HG03060 (cell line): Measurements from ENCODE around the gene LRP4.
"Not testable (repeated sequence)": the region's sequence is repeated elsewhere in the genome, so short reads cannot be mapped to it uniquely, and the experiment has no call there.

Experiments
- ATAC-seq: cut with Tn5 transposase; IDR thresholded peaks from one replicate; pipeline ENCODE4 v1.9.1; 2021; ENCODE audit warnings: low read depth, moderate number of reproducible peaks; ENCODE audit not compliant: unreplicated experiment

LRP4 gene, protein sequence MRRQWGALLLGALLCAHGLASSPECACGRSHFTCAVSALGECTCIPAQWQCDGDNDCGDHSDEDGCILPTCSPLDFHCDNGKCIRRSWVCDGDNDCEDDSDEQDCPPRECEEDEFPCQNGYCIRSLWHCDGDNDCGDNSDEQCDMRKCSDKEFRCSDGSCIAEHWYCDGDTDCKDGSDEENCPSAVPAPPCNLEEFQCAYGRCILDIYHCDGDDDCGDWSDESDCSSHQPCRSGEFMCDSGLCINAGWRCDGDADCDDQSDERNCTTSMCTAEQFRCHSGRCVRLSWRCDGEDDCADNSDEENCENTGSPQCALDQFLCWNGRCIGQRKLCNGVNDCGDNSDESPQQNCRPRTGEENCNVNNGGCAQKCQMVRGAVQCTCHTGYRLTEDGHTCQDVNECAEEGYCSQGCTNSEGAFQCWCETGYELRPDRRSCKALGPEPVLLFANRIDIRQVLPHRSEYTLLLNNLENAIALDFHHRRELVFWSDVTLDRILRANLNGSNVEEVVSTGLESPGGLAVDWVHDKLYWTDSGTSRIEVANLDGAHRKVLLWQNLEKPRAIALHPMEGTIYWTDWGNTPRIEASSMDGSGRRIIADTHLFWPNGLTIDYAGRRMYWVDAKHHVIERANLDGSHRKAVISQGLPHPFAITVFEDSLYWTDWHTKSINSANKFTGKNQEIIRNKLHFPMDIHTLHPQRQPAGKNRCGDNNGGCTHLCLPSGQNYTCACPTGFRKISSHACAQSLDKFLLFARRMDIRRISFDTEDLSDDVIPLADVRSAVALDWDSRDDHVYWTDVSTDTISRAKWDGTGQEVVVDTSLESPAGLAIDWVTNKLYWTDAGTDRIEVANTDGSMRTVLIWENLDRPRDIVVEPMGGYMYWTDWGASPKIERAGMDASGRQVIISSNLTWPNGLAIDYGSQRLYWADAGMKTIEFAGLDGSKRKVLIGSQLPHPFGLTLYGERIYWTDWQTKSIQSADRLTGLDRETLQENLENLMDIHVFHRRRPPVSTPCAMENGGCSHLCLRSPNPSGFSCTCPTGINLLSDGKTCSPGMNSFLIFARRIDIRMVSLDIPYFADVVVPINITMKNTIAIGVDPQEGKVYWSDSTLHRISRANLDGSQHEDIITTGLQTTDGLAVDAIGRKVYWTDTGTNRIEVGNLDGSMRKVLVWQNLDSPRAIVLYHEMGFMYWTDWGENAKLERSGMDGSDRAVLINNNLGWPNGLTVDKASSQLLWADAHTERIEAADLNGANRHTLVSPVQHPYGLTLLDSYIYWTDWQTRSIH (N-terminal part only)

DNA sequence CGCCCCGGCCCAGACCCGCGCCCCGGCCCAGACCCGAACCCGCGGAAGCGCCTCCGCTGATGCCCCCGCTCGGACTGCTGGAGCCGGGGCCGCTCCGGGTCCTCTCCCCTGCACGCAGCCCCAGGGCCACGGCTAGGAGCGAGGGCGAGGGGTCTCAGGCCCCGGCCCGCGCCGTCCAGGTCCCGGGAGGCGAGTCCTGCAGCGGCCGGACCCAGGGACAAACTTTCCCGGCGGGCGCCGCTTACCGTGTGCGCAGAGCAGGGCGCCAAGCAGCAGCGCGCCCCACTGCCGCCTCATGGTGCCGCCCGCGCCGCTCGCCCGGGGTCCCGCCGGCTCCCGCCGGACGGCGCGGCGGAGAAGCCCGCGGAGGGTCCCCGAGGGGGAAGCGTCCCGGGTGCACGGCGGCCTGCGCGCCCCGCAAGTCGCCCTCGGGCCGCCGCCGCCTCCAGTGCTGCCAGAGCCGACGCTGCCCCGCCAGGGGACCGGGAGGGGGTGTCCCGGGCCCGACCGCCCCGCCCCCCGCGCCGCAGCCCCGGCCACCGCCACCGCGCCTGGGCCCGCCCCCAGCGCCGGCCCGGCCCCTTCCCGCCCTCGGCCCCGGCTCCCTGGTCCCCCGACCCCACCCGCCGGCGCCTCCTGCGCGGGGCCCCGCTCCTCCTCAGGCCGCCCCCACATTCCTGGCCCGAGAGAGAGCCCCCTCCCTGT is at the start of gene LRP4:
TSS of gene LRP4 (minus strand) at position 468 of the 705 bp plus-strand sequence. CDS start at position 297, 171 bp downstream.
- no peak for ATAC-seq

DNA sequence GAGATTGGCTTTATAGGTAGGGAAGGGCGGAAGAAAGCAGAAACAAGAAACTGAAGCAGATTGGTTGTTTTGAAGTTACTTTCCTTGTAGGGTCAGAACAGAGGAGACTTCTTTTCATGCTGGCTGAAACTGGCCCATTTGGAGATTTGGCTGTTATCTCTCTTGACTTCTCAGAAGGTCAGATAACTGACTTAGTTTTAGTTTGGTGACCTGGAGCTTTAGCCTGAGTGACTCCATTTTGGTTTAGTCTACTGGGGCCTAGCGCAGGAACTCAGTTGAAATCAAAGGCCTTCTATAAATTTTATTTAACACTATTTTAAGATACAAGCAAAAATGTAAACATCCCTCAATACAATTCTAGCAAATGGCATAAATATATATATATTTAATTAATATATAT is 49.6 kb upstream of the LRP4 start:
- no peak for ATAC-seq

DNA sequence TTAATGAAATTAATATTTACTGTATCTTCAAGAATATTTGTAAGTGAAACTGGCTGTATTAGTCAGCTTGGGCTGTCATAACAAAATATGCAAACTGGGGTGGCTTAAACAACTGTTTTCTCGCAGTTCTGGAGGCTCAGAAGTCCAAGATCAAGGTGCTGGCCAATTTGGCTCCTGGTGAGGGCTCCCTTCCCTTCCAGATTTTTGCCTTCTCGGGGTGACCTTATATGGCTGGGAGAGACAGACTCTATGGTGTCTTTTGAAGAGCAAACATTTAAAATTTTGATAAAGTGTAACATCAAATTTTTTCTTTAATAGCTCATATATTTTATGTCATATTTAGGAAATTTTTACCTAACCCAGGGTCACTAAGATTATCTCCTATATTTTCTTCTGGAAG is 48.4 kb upstream of the LRP4 start:
- ATAC-seq: no peak

DNA sequence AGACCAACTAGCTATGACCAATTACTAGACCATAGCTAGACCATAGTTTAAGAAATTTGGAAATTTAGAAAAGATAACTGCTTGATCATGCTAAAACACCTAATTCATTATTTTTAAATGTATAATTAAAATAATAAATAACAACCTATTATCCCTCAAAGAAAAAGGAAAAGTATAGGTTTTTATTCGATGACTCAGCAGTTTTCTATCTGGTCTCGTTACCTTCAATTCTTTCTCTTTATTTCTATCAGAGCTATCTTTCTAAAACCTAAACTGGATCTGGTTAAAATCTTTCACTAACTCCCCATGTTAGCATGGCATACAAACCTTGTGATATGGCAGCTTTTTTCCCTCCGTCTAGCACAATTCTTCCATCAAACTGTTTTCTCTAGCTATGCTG is 45.5 kb upstream of the LRP4 start:
- ATAC-seq: no peak

DNA sequence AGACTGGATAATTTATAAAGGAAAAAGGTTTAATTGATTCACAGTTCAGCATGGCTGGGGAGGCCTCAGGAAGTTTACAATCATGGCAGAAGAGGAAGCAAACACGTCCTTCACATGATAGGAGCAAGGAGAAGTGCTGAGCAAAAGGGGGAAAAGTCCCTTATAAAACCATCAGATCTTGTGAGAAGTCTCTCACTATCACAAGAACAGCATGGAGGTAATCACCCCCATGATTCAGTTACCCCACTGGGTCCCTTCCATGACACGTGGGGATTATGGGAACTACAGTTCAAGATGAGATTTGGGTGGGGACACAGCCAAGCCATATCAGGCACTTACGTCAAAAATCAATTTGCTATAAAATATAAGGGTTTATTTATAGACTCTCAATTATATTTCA is 43.5 kb upstream of the LRP4 start:
- ATAC-seq: not testable (repeated sequence)

DNA sequence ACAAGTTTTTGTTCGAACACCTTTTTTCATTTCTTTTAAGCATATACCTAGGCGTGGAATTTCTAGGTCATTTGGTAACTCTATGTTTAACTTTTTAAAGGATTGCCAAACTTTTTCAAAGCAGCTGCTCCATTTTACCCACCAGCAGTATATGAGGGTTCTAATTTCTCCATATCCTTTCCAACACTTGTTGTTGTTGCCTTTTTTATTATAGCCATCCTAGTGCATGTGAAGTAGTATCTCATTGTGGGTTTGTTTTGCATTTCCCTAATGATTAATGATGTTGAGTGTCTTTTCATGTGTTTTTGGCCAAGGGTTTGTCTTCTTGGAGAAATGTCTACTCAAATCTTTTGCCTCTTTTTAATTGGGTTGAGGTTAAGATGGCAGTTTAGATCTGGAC is 42.7 kb upstream of the LRP4 start:
- no peak for ATAC-seq

DNA sequence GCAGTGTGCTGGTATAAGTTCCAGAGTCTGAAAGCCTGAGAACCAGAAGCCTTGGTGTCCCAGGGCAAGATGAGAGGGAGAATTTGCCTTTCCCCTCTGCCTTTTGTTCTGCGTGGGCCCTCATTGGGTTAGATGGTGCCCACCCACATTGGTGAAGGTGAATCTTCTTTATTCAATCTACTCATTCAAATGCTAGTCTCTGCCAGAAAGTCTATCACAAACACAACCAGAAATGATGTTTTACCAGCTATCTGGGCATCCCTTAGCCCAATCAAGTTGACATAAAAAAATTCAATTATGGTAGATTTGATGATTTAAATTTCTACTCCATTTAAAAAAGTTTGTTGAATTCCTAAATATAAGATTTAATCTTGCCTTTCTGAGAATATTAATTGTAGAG is 40.4 kb upstream of the LRP4 start:
- no peak for ATAC-seq

DNA sequence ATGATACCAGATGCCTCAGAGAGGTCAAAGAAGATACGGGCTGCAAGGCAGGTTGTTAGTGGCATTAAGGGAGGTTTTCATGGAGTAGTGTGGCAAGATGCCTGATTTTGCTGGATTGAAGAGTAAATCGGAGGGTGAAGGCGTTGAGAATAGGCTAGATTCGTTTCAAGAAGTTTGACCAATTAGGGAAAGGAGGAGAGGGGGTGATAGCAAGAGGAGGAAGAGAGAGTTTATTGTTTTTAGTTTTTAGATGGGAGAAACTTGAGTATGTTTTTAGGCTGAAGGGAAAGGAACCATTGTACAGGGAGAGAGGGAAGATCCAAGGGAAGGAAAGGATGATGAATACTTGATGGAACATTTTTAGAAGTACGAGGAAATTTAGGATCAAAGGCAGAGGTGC is 34.7 kb upstream of the LRP4 start:
- ATAC-seq: no peak

DNA sequence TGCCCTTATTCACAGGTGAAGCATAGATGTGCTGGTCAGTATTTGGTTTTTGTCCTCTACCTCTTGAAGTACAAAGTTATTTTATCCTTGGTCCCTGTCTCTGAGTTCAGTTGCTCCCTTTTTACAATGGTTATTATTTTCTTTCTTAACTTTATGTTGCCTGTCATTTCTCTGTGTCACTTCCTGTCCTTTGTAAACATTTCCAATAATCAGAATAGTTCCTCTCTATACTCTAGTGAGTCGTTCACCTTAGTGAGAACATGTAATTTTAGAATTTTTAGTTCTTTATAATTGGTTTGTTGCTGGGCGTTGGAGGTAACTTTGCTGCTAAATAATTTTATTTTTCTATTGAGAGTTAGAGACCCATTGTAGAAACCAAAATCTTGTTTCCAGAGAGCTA is 34.2 kb upstream of the LRP4 start:
- ATAC-seq: no peak

DNA sequence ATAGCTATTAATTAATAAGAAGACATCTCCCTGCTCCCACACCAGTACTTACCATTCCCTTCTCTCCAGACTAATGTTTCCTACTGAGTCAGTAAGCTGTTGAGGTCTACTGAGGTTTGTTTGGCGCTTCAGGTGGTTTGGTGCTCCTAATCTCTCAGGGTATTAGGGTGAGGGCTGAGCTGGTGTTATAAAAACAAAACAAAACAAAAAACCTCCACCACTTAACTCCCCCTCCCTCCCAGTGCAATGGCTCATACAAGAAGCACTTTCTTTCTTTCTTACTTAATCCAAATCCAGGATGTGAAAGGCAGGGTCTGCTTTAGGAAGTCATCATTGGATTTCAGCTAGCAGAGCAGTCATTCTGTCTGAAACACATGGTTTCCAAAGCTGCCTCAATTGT is 33.5 kb upstream of the LRP4 start:
- no peak for ATAC-seq

DNA sequence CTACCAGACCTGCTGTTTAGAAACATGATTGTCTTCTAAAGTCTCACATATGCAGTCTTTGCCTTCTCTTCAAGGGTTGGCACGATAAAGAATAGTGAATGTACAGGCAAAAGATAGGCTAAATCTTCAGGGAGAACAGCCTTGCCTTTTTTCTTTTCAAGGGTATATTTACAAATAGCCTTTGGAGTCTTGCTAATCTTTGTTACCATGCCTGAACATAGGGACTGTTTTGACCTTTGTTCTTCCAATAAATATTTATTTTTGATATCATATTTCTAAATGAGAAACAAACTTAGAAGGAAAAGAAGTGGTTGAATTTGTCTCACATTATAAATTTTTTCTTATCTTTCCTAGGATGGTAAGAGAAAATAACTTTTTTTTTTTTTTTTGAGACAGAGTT is 30.9 kb upstream of the LRP4 start:
- no peak for ATAC-seq

DNA sequence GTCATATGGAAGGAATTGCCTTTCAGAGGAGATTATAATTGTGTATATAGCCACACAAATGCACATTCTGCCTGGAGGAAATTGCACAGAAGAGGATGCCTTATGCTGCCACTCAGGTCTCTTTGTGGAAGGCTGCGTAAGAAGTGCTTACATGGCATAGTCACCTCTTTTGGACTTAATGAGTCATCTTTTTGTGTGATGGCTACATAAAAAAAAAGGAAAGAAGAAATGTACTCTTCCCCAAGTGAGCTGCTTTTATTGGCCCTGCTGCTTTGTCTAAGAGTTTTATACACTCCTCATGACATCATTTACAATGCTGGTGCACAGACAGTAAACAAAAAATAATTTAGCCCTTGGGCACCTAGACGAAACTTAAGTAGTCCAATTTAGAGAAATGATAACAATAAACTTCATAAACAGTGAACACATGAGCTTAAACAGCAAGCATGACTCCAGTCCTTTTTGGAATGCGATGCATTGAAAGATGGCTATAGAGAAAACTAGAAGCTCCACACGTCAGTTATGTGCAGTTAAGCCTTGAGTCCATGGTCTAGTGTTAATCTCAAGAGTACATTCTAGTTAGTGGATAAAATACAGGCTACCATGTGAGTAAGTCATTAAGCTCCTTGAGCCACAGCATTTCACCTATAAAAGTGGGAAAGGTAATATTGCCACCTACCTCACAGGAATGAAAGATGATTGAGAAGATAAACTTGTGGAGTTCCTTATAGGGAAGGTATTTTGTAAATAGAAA is 30.2 kb upstream of the LRP4 start:
- ATAC-seq: no peak

DNA sequence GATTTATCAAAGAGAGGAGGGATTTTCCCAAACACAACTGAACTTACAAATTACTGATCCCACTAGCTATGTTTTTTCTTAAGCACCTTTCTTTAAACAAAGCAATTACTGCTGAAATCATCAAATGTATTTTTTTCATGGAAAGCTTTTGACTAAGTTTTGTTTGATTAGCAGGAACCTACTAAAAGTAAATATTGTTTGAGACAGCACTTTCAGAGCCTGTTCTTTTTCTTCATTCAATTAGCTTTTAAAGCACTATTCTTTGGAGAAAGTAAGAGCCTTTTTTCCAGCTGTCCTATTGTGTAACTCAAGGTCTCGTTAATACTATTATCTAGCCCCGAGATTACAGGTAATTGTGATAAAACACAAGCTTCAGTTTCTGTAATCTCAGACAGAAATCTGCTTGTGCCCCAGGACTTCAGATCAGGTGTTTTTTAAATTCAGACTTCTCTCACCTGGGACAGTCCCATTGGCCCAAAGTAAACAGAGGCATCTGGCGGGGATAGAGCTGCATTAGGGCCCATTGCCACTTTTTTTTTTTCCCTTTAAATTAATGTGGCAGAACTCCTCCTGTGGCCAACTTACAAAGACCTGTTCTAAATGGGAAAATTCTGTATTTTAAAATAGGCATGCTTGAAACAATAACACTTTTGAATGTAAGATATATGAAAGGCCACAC is 29.2 kb upstream of the LRP4 start:
- no peak for ATAC-seq

DNA sequence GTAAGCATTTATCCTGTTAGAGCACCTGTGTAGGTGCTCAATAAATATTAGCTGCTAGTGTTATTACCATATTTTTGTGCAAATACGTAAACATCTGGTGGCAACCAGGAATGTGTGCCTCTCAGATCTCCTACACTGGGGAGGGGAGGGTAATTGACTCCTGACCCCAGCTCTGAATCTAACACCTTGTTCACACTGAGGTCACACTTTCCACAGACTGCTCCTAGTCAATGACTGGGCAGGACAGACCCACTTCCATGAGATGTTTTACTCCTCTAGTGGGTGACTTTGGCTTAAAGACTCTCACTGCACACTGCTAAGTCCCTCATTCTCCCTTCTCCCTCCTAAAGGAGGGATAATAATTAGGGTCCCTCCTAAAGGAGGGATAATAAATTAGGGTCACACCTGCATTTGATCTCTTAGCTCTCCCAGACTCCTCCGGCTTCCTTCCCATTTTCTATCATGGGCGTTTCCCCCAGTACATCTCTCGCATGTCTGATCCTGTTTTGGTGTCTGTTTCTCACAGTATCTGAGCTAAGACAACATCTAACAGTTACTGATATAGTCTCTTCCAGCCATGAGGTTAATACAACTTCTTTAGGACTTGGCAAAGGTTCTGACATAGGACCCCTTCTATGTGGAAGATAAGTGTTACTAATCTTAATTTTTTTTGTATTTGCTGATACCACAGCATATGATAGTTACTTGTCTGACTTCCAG is 26.2 kb upstream of the LRP4 start:
- ATAC-seq: no peak

DNA sequence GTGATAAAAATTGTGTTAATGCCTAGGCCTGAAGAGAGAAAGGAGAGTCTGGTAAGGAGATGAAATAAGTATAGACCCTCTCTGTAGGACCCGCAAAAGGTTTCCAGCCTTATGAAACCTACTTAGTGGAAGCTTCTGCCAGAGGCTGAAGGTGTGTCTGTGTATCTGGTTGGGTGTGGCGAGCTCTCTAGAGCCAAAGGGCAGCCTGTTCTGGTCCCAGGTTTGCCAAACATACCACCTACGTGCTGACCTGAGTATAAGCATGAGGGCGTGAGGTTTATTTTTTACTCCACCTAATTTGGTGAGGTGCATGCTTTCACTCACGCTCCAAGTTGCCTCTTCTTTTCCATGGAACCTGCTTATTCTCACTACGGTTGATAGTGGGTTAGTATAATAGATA is 23.8 kb upstream of the LRP4 start:
- no peak for ATAC-seq

DNA sequence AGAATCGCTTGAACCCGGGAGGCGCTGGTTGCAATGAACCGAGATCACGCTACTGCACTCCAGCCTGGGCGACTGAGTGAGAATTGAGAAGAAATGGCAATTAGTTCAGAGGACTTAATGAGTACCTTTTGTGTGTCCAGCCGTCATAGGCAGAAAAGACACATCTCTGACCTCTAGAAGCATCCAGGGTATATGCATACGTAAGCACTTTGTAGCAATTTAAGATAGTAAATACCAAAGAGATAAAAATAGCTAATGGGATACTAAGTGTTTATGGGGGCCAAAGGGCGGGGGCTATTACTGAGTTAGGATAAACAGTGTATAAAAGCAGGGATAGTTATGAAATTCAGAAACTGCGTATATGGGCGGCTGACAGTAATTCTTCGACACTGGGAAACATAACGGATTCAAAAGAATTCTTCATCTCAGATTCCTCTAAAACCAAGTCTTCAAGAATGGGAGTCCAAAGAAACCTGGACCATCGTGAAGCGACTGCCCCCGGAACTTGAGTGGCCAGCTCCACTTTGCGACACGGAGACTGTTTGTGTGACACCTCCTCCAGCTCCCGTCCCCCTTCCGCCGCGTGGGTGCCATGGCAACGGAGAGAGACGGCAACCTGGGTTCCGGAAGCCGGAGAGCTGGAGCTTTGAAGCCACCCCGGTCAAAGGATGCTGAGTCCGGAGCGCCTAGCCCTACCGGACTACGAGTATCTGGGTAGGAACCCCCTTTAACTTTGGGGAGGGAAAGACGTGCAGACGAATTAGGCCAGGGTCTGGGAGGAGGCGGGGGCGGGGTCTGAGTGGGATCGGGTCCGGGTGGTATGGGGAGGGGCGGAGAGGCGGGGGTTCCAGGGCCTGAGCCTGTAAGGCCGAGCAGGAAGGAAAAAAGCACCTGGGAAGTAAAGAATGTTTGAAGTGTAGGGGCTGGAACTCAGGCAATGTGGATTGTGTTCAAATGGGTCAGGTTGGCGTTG is 18.1 kb upstream of the LRP4 start, which contains the start of gene CSTPP1:
TSS of gene CSTPP1 (plus strand) at position 624 of the 973 bp plus-strand sequence. CDS start at position 669, 45 bp downstream.
- ATAC-seq: peak; percentile 57

DNA sequence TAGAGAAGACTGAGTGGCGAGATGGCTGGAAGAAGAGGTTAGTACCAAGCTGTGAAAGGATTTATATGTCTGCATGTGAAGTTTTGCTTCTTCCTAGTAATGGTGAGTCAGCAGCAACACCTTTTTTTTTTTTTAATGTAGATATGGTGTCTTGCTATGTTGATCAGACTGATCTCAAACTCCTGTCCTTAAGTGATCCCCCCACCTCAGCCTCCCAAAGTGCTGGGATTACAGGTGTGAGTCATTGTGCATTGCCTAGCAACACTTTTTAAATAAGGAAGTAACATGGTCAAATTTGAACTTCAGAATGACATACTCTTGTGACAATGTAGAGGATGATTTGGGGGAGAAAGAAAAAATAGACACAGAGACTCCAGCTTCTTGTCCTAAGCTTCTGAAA is 11.7 kb upstream of the LRP4 start:
- no peak for ATAC-seq
